GM23338 (cell line): ENCODE data around the gene B3GNT4. TPM values are rescaled to one million over a fixed set of nuclear protein-coding genes. Genes with fewer than 3 reads are reported as not detected.

Experiments
- ATAC-seq: fragments of 200-7000 bp; cut with Tn5 transposase; 3 replicates; pipeline ENCODE4 v1.9.1; 2020
- DNase-seq: peaks from one replicate; pipeline ENCODE4 v3.0.0-alpha.2; 2015; ENCODE audit warnings: low spot score
- H2AFZ ChIP-seq: fragments of 200-600 bp; sonication (generic); 2 replicates; pipeline ENCODE4 v1.8.0; 2016; ENCODE audit warnings: antibody characterized with exemption, mild to moderate bottlenecking, moderate library complexity
- H3F3A ChIP-seq: fragments of 200-600 bp; sonication (generic); replicated peaks from 2 replicates; pipeline ENCODE4 v1.8.0; 2017; ENCODE audit warnings: antibody characterized with exemption, mixed run types, low read depth
- H3K27ac ChIP-seq: fragments of 200-600 bp; sonication (generic); 2 replicates; pipeline ENCODE4 v1.6.1; 2016; ENCODE audit warnings: low read depth
- H3K27me3 ChIP-seq: fragments of 200-600 bp; sonication (generic); 2 replicates; pipeline ENCODE4 v1.8.0; 2016; ENCODE audit warnings: mild to moderate bottlenecking, mixed run types, moderate library complexity; ENCODE audit not compliant: insufficient read depth
- H3K36me3 ChIP-seq: fragments of 200-600 bp; sonication (generic); 2 replicates; pipeline ENCODE4 v1.8.0; 2016; ENCODE audit warnings: mild to moderate bottlenecking; ENCODE audit not compliant: insufficient read depth
- H3K4me1 ChIP-seq: fragments of 200-600 bp; sonication (generic); 2 replicates; pipeline ENCODE4 v1.8.0; 2016; ENCODE audit warnings: mild to moderate bottlenecking, moderate library complexity; ENCODE audit not compliant: insufficient read depth
- H3K4me2 ChIP-seq: fragments of 200-600 bp; sonication (generic); 2 replicates; pipeline ENCODE4 v1.7.1; 2017; ENCODE audit warnings: mixed run types
- H3K4me3 ChIP-seq: fragments of 200-600 bp; sonication (generic); 2 replicates; pipeline ENCODE4 v1.6.1; 2016; ENCODE audit warnings: mixed run types
- H3K79me2 ChIP-seq: fragments of 200-600 bp; sonication (generic); replicated peaks from 2 replicates; pipeline ENCODE4 v1.8.0; 2017; ENCODE audit warnings: mild to moderate bottlenecking; ENCODE audit not compliant: insufficient read depth
- H3K9me2 ChIP-seq: fragments of 200-600 bp; sonication (generic); 2 replicates; pipeline ENCODE4 v1.8.0; 2017; ENCODE audit not compliant: insufficient read depth
- H4K20me1 ChIP-seq: fragments of 200-600 bp; sonication (generic); replicated peaks from 2 replicates; pipeline ENCODE4 v1.8.0; 2017; ENCODE audit warnings: mild to moderate bottlenecking; ENCODE audit not compliant: insufficient read depth
- H3K27ac Mint-ChIP-seq: 2 replicates; pipeline ENCODE4 v1.8.0; 2020; ENCODE audit warnings: inconsistent platforms, mild to moderate bottlenecking, moderate library complexity, mixed read lengths
- H3K27me3 Mint-ChIP-seq: 3 replicates; pipeline ENCODE4 v1.8.0; 2022; ENCODE audit warnings: low read depth, mild to moderate bottlenecking, moderate library complexity, mixed read lengths, inconsistent platforms; ENCODE audit not compliant: insufficient read depth, poor library complexity
- H3K36me3 Mint-ChIP-seq: 3 replicates; pipeline ENCODE4 v1.8.0; 2021; ENCODE audit warnings: low read depth, mild to moderate bottlenecking, inconsistent platforms, moderate library complexity, mixed read lengths
- H3K4me1 Mint-ChIP-seq: 3 replicates; pipeline ENCODE4 v1.8.0; 2020; ENCODE audit warnings: mild to moderate bottlenecking, inconsistent platforms, mixed read lengths
- H3K4me3 Mint-ChIP-seq: 3 replicates; pipeline ENCODE4 v1.8.0; 2021; ENCODE audit warnings: moderate library complexity, mild to moderate bottlenecking, inconsistent platforms, mixed read lengths
- H3K9me3 Mint-ChIP-seq: 3 replicates; pipeline ENCODE4 v1.8.0; 2020; ENCODE audit warnings: moderate library complexity, mild to moderate bottlenecking, inconsistent platforms, mixed read lengths
- EZH2 ChIP-seq: fragments of 200-600 bp; sonication (generic); IDR thresholded peaks from one replicate; pipeline ENCODE4 v1.8.0; 2017; ENCODE audit warnings: antibody characterized with exemption, mild to moderate bottlenecking, low read depth; ENCODE audit not compliant: unreplicated experiment
- JUNB ChIP-seq: IDR thresholded peaks from one replicate; pipeline ENCODE4 v1.6.1; 2016; ENCODE audit warnings: antibody characterized with exemption; ENCODE audit not compliant: unreplicated experiment
- NANOG ChIP-seq: IDR thresholded peaks from 2 replicates; pipeline ENCODE4 v1.6.1; 2016; ENCODE audit warnings: antibody characterized with exemption, borderline replicate concordance
- REST ChIP-seq: IDR thresholded peaks from one replicate; pipeline ENCODE4 v1.6.1; 2018; ENCODE audit warnings: antibody characterized with exemption; ENCODE audit not compliant: unreplicated experiment
- ZNF114 ChIP-seq: fragments of 250-450 bp; sonication (Bioruptor Pico); IDR thresholded peaks from 2 replicates; pipeline ENCODE4 v1.5.0; 2020; ENCODE audit warnings: mild to moderate bottlenecking, moderate library complexity
- polyA plus RNA-seq: library from polyadenylated mRNA; unstranded; fragments of >200 nt; fragmentation: Nextera tagmentation; extraction: Ambion mirVana; gene quantifications from 2 replicates; pipeline ENCODE4 v1.2.1, GENCODE V29; 2016
- total RNA-seq: library from RNA; depleted of rRNA; stranded (reverse); fragments of >200 nt; shearing (Covaris generic); gene quantifications from 2 replicates; pipeline ENCODE4 v1.2.3, GENCODE V29; 2014
- TF ChIP-seq, protein P1 (sequence below): fragments of 250-450 bp; sonication (Bioruptor Pico); IDR thresholded peaks from 2 replicates; pipeline ENCODE4 v1.5.0; 2020; ENCODE audit warnings: mild to moderate bottlenecking, moderate library complexity
- TF ChIP-seq, protein P2 (sequence below), 2 experiments: fragments of 200-600 bp in 1 of 2; sonication (generic) in 1 of 2; conservative IDR thresholded peaks; 2 replicates each; pipeline versions ENCODE4 v1.5.1 to v1.6.1; 2016 to 2017; ENCODE audit warnings: antibody characterized with exemption in 2 of 2, low read depth in 2 of 2, mild to moderate bottlenecking in 2 of 2, moderate library complexity in 1 of 2
- TF ChIP-seq, protein P3 (sequence below): IDR thresholded peaks from 2 replicates; pipeline ENCODE4 v1.6.1; 2016; ENCODE audit warnings: antibody characterized with exemption

The B3GNT4 gene
- total and polyA plus RNA-seq, 2 experiments from 2014 or later = 0.80 to 1.8 TPM

DNA sequence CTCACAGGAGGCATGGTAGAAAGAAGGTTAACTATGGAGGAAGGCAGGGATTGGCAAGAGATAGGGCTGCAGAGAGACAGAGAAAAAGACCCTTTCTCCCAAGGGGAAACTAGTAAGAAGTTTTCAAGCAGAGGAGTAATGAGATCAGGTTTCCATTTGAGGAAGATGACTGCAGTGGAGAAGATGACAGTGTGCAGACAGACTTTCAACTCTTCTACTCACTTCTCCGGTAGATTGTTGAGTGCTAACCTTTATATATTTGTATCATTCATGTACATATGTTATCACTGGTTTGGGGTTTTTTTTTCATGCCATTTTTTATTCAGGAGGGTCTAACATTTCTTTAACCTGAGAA, 5.9 kb upstream of the B3GNT4 start:
- H3K9me3 Mint-ChIP-seq = peaks cover 7% of the 10 kb centered on the region; the same call in 1 of the 3 replicates
- Histone ChIP-seq H3K79me2 (no peaks in the 10 kb centered on the region), H3K4me2 (no peak overlapping the region), H2AFZ (0 out of 2 replicates have a peak overlapping the region, but pooled peaks have one; percentile 49), H3K27ac (no peak overlapping the region), H4K20me1 (no peaks in the 10 kb centered on the region), H3K9me2 (no peaks in the 10 kb centered on the region; the same call in 1 of the 2 replicates), H3K4me1 (no peaks in the 10 kb centered on the region), H3K36me3 (no peaks in the 10 kb centered on the region), H3K4me3 (no peak overlapping the region), H3F3A (no peaks in the 10 kb centered on the region), H3K27me3 (peaks cover 10% of the 10 kb centered on the region)
- no peak overlapping the region for H3K27ac Mint-ChIP-seq
- no peaks in the 10 kb centered on the region for H3K36me3 Mint-ChIP-seq
- DNase-seq (no peak), ATAC-seq (no peak)
- H3K4me3 Mint-ChIP-seq = no peak overlapping the region
- TF ChIP-seq NANOG = no peak
- TF ChIP-seq, protein P1, sequence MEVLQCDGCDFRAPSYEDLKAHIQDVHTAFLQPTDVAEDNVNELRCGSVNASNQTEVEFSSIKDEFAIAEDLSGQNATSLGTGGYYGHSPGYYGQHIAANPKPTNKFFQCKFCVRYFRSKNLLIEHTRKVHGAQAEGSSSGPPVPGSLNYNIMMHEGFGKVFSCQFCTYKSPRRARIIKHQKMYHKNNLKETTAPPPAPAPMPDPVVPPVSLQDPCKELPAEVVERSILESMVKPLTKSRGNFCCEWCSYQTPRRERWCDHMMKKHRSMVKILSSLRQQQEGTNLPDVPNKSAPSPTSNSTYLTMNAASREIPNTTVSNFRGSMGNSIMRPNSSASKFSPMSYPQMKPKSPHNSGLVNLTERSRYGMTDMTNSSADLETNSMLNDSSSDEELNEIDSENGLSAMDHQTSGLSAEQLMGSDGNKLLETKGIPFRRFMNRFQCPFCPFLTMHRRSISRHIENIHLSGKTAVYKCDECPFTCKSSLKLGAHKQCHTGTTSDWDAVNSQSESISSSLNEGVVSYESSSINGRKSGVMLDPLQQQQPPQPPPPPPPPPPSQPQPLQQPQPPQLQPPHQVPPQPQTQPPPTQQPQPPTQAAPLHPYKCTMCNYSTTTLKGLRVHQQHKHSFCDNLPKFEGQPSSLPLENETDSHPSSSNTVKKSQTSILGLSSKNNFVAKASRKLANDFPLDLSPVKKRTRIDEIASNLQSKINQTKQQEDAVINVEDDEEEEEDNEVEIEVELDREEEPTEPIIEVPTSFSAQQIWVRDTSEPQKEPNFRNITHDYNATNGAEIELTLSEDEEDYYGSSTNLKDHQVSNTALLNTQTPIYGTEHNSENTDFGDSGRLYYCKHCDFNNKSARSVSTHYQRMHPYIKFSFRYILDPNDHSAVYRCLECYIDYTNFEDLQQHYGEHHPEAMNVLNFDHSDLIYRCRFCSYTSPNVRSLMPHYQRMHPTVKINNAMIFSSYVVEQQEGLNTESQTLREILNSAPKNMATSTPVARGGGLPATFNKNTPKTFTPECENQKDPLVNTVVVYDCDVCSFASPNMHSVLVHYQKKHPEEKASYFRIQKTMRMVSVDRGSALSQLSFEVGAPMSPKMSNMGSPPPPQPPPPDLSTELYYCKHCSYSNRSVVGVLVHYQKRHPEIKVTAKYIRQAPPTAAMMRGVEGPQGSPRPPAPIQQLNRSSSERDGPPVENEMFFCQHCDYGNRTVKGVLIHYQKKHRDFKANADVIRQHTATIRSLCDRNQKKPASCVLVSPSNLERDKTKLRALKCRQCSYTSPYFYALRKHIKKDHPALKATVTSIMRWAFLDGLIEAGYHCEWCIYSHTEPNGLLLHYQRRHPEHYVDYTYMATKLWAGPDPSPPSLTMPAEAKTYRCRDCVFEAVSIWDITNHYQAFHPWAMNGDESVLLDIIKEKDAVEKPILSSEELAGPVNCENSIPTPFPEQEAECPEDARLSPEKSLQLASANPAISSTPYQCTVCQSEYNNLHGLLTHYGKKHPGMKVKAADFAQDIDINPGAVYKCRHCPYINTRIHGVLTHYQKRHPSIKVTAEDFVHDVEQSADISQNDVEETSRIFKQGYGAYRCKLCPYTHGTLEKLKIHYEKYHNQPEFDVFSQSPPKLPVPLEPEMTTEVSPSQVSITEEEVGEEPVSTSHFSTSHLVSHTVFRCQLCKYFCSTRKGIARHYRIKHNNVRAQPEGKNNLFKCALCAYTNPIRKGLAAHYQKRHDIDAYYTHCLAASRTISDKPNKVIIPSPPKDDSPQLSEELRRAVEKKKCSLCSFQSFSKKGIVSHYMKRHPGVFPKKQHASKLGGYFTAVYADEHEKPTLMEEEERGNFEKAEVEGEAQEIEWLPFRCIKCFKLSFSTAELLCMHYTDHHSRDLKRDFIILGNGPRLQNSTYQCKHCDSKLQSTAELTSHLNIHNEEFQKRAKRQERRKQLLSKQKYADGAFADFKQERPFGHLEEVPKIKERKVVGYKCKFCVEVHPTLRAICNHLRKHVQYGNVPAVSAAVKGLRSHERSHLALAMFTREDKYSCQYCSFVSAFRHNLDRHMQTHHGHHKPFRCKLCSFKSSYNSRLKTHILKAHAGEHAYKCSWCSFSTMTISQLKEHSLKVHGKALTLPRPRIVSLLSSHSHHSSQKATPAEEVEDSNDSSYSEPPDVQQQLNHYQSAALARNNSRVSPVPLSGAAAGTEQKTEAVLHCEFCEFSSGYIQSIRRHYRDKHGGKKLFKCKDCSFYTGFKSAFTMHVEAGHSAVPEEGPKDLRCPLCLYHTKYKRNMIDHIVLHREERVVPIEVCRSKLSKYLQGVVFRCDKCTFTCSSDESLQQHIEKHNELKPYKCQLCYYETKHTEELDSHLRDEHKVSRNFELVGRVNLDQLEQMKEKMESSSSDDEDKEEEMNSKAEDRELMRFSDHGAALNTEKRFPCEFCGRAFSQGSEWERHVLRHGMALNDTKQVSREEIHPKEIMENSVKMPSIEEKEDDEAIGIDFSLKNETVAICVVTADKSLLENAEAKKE (CRISPR knock-in tag) = no peak
- TF ChIP-seq, protein P2, sequence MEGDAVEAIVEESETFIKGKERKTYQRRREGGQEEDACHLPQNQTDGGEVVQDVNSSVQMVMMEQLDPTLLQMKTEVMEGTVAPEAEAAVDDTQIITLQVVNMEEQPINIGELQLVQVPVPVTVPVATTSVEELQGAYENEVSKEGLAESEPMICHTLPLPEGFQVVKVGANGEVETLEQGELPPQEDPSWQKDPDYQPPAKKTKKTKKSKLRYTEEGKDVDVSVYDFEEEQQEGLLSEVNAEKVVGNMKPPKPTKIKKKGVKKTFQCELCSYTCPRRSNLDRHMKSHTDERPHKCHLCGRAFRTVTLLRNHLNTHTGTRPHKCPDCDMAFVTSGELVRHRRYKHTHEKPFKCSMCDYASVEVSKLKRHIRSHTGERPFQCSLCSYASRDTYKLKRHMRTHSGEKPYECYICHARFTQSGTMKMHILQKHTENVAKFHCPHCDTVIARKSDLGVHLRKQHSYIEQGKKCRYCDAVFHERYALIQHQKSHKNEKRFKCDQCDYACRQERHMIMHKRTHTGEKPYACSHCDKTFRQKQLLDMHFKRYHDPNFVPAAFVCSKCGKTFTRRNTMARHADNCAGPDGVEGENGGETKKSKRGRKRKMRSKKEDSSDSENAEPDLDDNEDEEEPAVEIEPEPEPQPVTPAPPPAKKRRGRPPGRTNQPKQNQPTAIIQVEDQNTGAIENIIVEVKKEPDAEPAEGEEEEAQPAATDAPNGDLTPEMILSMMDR (conservative IDR thresholded peaks at IDR 0.05; ENCODE audit: low read depth in 2 of 2) = no peak
- TF ChIP-seq JUNB = no peak
- TF ChIP-seq REST = no peak
- TF ChIP-seq ZNF114 (CRISPR knock-in tag) = no peak
- TF ChIP-seq EZH2 = no peak
- TF ChIP-seq, protein P3, sequence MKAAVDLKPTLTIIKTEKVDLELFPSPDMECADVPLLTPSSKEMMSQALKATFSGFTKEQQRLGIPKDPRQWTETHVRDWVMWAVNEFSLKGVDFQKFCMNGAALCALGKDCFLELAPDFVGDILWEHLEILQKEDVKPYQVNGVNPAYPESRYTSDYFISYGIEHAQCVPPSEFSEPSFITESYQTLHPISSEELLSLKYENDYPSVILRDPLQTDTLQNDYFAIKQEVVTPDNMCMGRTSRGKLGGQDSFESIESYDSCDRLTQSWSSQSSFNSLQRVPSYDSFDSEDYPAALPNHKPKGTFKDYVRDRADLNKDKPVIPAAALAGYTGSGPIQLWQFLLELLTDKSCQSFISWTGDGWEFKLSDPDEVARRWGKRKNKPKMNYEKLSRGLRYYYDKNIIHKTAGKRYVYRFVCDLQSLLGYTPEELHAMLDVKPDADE = no peak
- H3K4me1 Mint-ChIP-seq = peaks cover 5% of the 10 kb centered on the region
- peaks cover 8% of the 10 kb centered on the region for H3K27me3 Mint-ChIP-seq
